ENCODE results near the gene BPIFB1. TPM values are rescaled to one million over a fixed set of nuclear protein-coding genes. Genes with fewer than 3 reads are reported as not detected.

The BPIFB1 gene
- total and polyA plus RNA-seq, 2 of the 13 experiments (the other 11 are each of a cell fraction or from before 2014, with no cell fraction given): 0.82 to 4.4 TPM

- TF ChIP-seq MIER3 (CRISPR knock-in tag; IDR thresholded peaks at IDR 0.05; ENCODE audit: borderline replicate concordance) (no peak), ZFY (CRISPR knock-in tag; IDR thresholded peaks at IDR 0.05) (0 out of 2 replicates have a peak, but pooled peaks have one; percentile 30), SP1 (IDR thresholded peaks at IDR 0.05) (no peak), SP1 (CRISPR knock-in tag; IDR thresholded peaks at IDR 0.05) (no peak), CSRNP1 (CRISPR knock-in tag; IDR thresholded peaks at IDR 0.05) (no peak), SALL1 (CRISPR knock-in tag; IDR thresholded peaks at IDR 0.05) (peak; percentile 85), REST (IDR thresholded peaks at IDR 0.05; ENCODE audit: borderline replicate concordance in 1 of 2, low read depth in 1 of 2, low read length in 2 of 2) (peak in 1 of 2 experiments; percentile 48; a peak in 2 of 4 replicates), SMAD1 (CRISPR knock-in tag; IDR thresholded peaks at IDR 0.05; ENCODE audit: borderline replicate concordance, low read depth) (no peak), HIC2 (CRISPR knock-in tag; IDR thresholded peaks at IDR 0.05; ENCODE audit: low read depth) (0 out of 2 replicates have a peak, but pooled peaks have one; percentile 35), ZFP41 (CRISPR knock-in tag; IDR thresholded peaks at IDR 0.05; ENCODE audit: borderline replicate concordance) (no peak), TAF1 (CRISPR knock-in tag; IDR thresholded peaks at IDR 0.05) (no peak), ZFP90 (CRISPR knock-in tag; IDR thresholded peaks at IDR 0.05; ENCODE audit: borderline replicate concordance) (no peak), ZBTB3 (CRISPR knock-in tag; IDR thresholded peaks at IDR 0.05; ENCODE audit: borderline replicate concordance, low read depth) (no peak), ATM (IDR thresholded peaks at IDR 0.05; ENCODE audit: borderline replicate concordance) (no peak), FOXA1 (IDR thresholded peaks at IDR 0.05) (no peak), FOXA1 (CRISPR knock-in tag; IDR thresholded peaks at IDR 0.05) (peak; percentile 18; the same call in 1 of the 2 replicates), CBFB (CRISPR knock-in tag; IDR thresholded peaks at IDR 0.05) (peak; percentile 96), ZNF674 (CRISPR knock-in tag; IDR thresholded peaks at IDR 0.05; ENCODE audit: low read depth) (no peak), MEIS1 (CRISPR knock-in tag; IDR thresholded peaks at IDR 0.05; ENCODE audit: borderline replicate concordance) (peak; percentile 48; the same call in 1 of the 2 replicates), FLYWCH1 (CRISPR knock-in tag; IDR thresholded peaks at IDR 0.05) (no peak), ZNF577 (CRISPR knock-in tag; IDR thresholded peaks at IDR 0.05; ENCODE audit: borderline replicate concordance, low read depth) (no peak), TRIM24 (CRISPR knock-in tag; IDR thresholded peaks at IDR 0.05) (peak; percentile 80; the same call in 1 of the 2 replicates), CREM (IDR thresholded peaks at IDR 0.05) (peak; percentile 69; the same call in 1 of the 2 replicates), CREM (CRISPR knock-in tag; IDR thresholded peaks at IDR 0.05) (no peak), SOX6 (IDR thresholded peaks at IDR 0.05) (no peak), SOX6 (CRISPR knock-in tag; IDR thresholded peaks at IDR 0.05) (peak; percentile 94)
Observed at GRCh38 chr20:33339515-33340058, 56.6 kb downstream of the BPIFB1 start (continued).

Data from HepG2 (cell line).